WERI-Rb-1 (cell line): ENCODE data around the gene RIN3.

Source experiments
- DNase-seq: peaks from one replicate; pipeline ENCODE4 v3.0.0-alpha.2; 2020
- H3K27ac ChIP-seq: fragments of 250-450 bp; sonication (Bioruptor Pico); 2 replicates; pipeline ENCODE4 v1.5.1; 2020; ENCODE audit warnings: mild to moderate bottlenecking, moderate library complexity
- H3K27me3 ChIP-seq: fragments of 250-450 bp; sonication (Bioruptor Pico); 2 replicates; pipeline ENCODE4 v1.5.1; 2021; ENCODE audit warnings: mild to moderate bottlenecking, low read depth, moderate library complexity; ENCODE audit not compliant: insufficient read depth, severe bottlenecking
- H3K36me3 ChIP-seq: fragments of 250-450 bp; sonication (Bioruptor Pico); 2 replicates; pipeline ENCODE4 v1.5.1; 2020; ENCODE audit warnings: mild to moderate bottlenecking, moderate library complexity
- H3K4me3 ChIP-seq: 2 replicates; pipeline ENCODE4 v1.5.1; 2011; ENCODE audit warnings: low read depth, mild to moderate bottlenecking, control low read depth, low read length
- H3K9me3 ChIP-seq: fragments of 250-450 bp; sonication (Bioruptor Pico); 2 replicates; pipeline ENCODE4 v1.5.1; 2021; ENCODE audit warnings: mild to moderate bottlenecking, moderate library complexity; ENCODE audit not compliant: severe bottlenecking
- TF ChIP-seq, protein P1 (sequence below): IDR thresholded peaks from 2 replicates; pipeline ENCODE4 v1.5.1; 2011; ENCODE audit warnings: low read depth, mild to moderate bottlenecking, control low read depth, inconsistent platforms, low read length

The RIN3 gene

DNA sequence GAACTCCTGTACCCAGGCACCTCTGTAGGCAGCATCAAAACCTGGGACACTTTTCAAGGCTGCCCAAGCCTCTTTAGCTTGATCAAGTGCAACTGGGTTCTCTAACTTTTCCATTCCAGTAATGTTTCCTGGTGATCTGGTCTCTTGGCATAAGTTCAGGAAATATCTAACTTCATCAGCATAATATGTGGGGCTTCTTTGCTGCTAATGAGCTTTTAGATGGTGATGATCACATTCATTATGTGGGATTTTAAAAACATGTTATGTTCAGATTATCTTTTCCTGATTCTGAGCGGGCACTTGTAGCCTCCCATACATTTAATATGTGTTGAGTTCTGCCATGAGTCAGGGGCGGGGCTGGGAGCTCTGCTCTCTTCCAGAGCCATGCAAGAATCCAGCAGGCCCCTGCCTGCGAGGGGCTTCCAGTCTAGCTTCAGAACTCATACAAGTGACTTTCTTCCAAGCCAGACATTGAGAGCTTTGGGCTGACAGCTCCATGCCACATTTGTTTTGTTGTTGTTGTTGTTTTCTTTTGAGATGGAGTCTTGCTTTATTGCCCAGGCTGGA is 39.5 kb upstream of the RIN3 start:
- Histone ChIP-seq H3K36me3 (no peaks in the 10 kb centered on the region), H3K4me3 (no peak overlapping the region), H3K9me3 (peaks cover 2% of the 10 kb centered on the region), H3K27me3 (no peaks in the 10 kb centered on the region), H3K27ac (no peak overlapping the region)
- no peak for DNase-seq
- TF ChIP-seq, protein P1, sequence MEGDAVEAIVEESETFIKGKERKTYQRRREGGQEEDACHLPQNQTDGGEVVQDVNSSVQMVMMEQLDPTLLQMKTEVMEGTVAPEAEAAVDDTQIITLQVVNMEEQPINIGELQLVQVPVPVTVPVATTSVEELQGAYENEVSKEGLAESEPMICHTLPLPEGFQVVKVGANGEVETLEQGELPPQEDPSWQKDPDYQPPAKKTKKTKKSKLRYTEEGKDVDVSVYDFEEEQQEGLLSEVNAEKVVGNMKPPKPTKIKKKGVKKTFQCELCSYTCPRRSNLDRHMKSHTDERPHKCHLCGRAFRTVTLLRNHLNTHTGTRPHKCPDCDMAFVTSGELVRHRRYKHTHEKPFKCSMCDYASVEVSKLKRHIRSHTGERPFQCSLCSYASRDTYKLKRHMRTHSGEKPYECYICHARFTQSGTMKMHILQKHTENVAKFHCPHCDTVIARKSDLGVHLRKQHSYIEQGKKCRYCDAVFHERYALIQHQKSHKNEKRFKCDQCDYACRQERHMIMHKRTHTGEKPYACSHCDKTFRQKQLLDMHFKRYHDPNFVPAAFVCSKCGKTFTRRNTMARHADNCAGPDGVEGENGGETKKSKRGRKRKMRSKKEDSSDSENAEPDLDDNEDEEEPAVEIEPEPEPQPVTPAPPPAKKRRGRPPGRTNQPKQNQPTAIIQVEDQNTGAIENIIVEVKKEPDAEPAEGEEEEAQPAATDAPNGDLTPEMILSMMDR, result no peak

DNA sequence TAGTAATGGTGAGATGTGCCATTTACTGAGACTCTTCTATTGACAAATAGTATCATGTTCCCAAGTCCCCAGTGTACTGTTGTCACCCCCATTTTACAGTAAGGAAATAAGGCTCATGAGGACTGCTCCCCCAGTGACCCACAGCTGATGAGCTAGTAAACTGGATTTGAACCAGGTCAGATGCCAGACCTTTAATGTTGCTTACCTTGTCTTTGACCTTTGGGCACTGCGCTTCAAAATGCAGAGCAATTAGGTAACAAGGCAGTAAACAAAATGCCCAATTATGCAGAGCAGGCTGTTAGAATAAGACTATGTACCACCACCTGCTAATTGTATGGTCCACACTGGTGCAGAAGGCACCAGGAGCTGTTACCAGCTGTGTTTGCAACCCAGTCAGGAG is 38.5 kb upstream of the RIN3 start:
- Histone ChIP-seq H3K9me3 (peaks cover 2% of the 10 kb centered on the region), H3K36me3 (no peaks in the 10 kb centered on the region), H3K27me3 (no peaks in the 10 kb centered on the region), H3K27ac (no peak overlapping the region), H3K4me3 (no peak overlapping the region)
- TF ChIP-seq, protein P1, result no peak
- no peak for DNase-seq

DNA sequence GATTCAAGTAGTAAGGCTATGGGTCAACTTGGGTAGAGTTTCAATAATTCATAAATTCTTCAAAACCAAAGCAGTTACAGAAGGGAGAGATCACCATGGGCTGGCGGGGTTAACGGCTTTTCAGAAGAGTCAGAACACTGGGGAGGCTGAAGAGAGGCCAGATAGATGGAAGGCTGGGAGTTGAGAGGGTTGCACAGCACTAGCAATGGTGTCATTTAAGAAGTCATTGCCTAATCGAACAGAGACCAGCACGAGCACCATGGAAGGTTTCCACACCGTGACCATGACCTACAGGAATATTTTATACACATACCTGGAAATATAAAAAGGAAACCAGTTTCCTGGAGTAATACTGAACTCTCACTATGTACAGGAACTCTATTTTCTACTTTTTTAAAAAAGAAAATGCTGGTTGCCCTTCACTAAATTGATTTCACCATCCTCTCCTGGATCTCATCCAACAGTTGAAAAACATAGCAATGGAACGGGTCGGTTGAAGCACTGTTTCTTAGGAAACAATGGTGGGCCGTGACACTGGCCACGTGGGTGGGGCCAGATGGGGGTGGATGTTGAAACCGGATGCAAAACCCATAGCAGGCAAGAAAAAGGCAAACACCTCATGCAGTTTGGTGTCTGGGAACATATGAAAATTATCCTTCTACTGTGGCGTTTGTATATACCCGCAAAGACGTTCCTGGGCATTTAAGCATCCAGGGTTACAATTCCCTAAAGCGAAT is 38.0 kb upstream of the RIN3 start:
- no peak for DNase-seq
- Histone ChIP-seq H3K27me3 (no peaks in the 10 kb centered on the region), H3K4me3 (no peak overlapping the region), H3K36me3 (no peaks in the 10 kb centered on the region), H3K9me3 (peaks cover 2% of the 10 kb centered on the region), H3K27ac (no peak overlapping the region)
- TF ChIP-seq, protein P1, result no peak

DNA sequence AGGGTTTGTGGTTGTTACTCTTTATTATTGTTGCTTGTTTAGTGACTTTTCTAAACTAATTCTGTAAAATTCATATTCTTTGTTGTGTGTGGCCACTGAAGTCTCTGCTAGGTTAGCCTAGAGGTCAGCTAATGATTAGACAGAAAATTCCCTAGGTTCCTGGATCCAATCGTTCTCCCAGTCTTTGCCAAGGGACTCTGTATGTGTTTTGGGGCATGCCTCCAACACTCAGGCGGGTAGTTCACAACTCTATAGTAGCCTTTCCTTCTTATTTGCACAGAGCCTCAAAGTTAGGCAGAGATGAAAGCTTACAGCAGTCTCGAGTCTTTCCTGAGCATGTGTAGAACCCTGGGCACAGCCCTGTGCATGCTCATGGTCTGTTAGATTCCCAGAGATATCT is 32.7 kb upstream of the RIN3 start:
- TF ChIP-seq, protein P1, result no peak
- no peak overlapping the region for H3K27ac ChIP-seq
- H3K36me3 ChIP-seq, result no peaks in the 10 kb centered on the region
- no peak for DNase-seq
- no peaks in the 10 kb centered on the region for H3K27me3 ChIP-seq
- no peak overlapping the region for H3K4me3 ChIP-seq
- H3K9me3 ChIP-seq, result peaks cover 2% of the 10 kb centered on the region

DNA sequence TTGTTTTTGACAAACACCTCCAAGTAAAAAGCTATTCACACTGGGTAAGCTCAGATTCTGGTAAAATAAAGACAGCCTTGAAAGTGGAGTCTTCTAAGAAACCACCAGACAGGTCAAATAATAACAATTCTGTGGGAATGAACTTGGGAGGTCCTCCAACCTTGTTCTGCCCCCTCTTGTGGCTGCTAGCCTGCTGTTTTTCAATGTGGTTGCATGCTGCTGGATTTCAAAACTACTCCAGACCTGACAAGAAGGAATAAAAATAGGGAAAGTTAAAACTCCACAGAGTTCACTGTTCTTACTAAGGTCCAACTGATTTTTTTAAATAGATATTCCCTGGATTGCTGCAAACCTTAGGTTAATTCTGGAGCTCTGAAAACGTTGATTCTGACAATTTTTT is 32.2 kb upstream of the RIN3 start:
- Histone ChIP-seq H3K4me3 (no peak overlapping the region), H3K27me3 (no peaks in the 10 kb centered on the region), H3K9me3 (peaks cover 2% of the 10 kb centered on the region), H3K27ac (no peak overlapping the region), H3K36me3 (no peaks in the 10 kb centered on the region)
- TF ChIP-seq, protein P1, result no peak
- DNase-seq, result no peak
